Activated effector memory CD4-positive, alpha-beta T cell treated with anti-CD3 and anti-CD28 coated beads, Interleukin-2, amount 50 U/mL, for 16 hours (primary cell): ENCODE results near the gene PKD1.
"Not testable (repeated sequence)": the region's sequence is repeated elsewhere in the genome, so short reads cannot be mapped to it uniquely, and the experiment has no call there.

Experiments
- DNase-seq: peaks from one replicate; pipeline ENCODE4 v3.0.0-alpha.2; 2020

Gene PKD1

GRCh38 chr16:2149630-2150417 lies 14.1 kb upstream of the PKD1 start:
- DNase-seq = no peak

- no peak for DNase-seq
These were observed 13.3 kb upstream of the PKD1 start for GRCh38 chr16:2148714-2149629.

- peak; percentile 86 for DNase-seq
These were observed 12.4 kb upstream of the PKD1 start, which contains the start of gene RAB26 for GRCh38 chr16:2147981-2148671. TSS of gene RAB26 (plus strand) at chr16:2148625. CDS start at chr16:2148784, 159 bp downstream.

- no peak for DNase-seq
These were observed 11.7 kb upstream of the PKD1 start for GRCh38 chr16:2147378-2147777.

GRCh38 chr16:2145843-2146242 lies 10.1 kb upstream of the PKD1 start:
- no peak for DNase-seq

- DNase-seq = no peak
These were observed 8.3 kb upstream of the PKD1 start for GRCh38 chr16:2143878-2144485.

- DNase-seq = no peak
These were observed 7.5 kb upstream of the PKD1 start for GRCh38 chr16:2142942-2143877.

- DNase-seq = peak; percentile 69
These were observed 627 bp downstream of the PKD1 start for GRCh38 chr16:2135071-2135470.

- not testable (repeated sequence) for DNase-seq
These were observed 1.9 kb downstream of the PKD1 start for GRCh38 chr16:2133797-2134196.

- DNase-seq = not testable (repeated sequence)
These were observed 5.7 kb downstream of the PKD1 start for GRCh38 chr16:2129890-2130447.

- not testable (repeated sequence) for DNase-seq
These were observed 6.4 kb downstream of the PKD1 start for GRCh38 chr16:2129251-2129650.

GRCh38 chr16:2127630-2128280 lies 7.9 kb downstream of the PKD1 start:
- not testable (repeated sequence) for DNase-seq

GRCh38 chr16:2126928-2127556 lies 8.7 kb downstream of the PKD1 start:
- not testable (repeated sequence) for DNase-seq

GRCh38 chr16:2126161-2126743 lies 9.4 kb downstream of the PKD1 start:
- DNase-seq = not testable (repeated sequence)

GRCh38 chr16:2125609-2126008 lies 10.1 kb downstream of the PKD1 start:
- not testable (repeated sequence) for DNase-seq

- DNase-seq = not testable (repeated sequence)
These were observed 10.8 kb downstream of the PKD1 start for GRCh38 chr16:2124694-2125444.

GRCh38 chr16:2124377-2124693 lies 11.4 kb downstream of the PKD1 start:
- not testable (repeated sequence) for DNase-seq

GRCh38 chr16:2123706-2124376 lies 11.9 kb downstream of the PKD1 start:
- DNase-seq = not testable (repeated sequence)
